ENCODE results near the gene SRBD1.

SRBD1 gene

GRCh38 chr2:45382744-45383143 lies 228.3 kb downstream of the SRBD1 start:
- Mint-ChIP-seq H3K36me3 (peaks cover 4% of the 10 kb centered on the region), H3K4me1 (no peaks in the 10 kb centered on the region), H3K27ac (no peak overlapping the region), H3K27me3 (no peaks in the 10 kb centered on the region), H3K9me3 (no peaks in the 10 kb centered on the region), H3K4me3 (no peak overlapping the region)

- no peaks in the 10 kb centered on the region for H3K36me3 Mint-ChIP-seq
- H3K4me1 Mint-ChIP-seq, result no peaks in the 10 kb centered on the region
- H3K9me3 Mint-ChIP-seq, result no peaks in the 10 kb centered on the region
- H3K27ac Mint-ChIP-seq, result no peak overlapping the region
- no peak overlapping the region for H3K4me3 Mint-ChIP-seq
- no peaks in the 10 kb centered on the region for H3K27me3 Mint-ChIP-seq
Observed at GRCh38 chr2:45380131-45380836, 230.8 kb downstream of the SRBD1 start.

DNA sequence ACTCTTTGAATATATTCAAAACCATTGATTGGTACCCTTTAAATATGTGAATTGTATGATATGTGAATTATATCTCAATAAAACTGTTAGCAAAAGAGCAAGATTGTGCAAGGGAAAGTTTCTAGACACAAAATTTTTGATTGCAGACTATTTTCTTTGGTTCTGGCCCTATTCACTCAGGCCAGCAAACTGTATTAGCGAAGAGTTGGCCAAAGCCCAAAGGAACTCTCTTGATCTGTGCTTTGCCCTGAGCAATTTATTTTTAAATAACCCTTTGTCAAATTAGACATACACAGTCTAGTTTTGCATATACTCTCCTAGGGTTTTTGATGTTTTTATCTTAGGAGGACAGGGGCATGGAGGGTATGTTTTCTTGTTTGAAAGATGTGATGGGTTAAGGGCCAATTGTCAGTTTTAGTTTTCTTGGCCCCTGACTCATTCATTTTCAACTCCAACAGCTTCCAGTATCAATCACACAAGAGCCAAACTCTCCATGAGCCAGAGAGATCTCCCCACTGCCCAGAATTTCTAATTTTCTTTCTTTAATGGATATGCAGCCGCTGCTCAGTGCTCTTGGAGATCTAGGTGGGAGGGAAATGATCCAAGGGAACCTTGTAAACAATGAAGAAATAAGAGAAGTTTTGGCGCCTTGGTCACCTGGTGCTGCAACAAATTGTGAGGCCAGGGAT lies 231.5 kb downstream of the SRBD1 start:
- Mint-ChIP-seq H3K27ac (no peak overlapping the region), H3K4me3 (no peak overlapping the region), H3K9me3 (no peaks in the 10 kb centered on the region), H3K27me3 (no peaks in the 10 kb centered on the region), H3K4me1 (no peaks in the 10 kb centered on the region), H3K36me3 (peaks cover 1% of the 10 kb centered on the region)

GRCh38 chr2:45373534-45373933 lies 237.5 kb downstream of the SRBD1 start:
- Mint-ChIP-seq H3K27ac (no peak overlapping the region), H3K9me3 (no peaks in the 10 kb centered on the region), H3K4me1 (no peaks in the 10 kb centered on the region), H3K4me3 (no peak overlapping the region), H3K36me3 (peaks cover 1% of the 10 kb centered on the region), H3K27me3 (no peaks in the 10 kb centered on the region)

- Mint-ChIP-seq H3K27ac (no peak overlapping the region), H3K4me1 (no peaks in the 10 kb centered on the region), H3K9me3 (no peaks in the 10 kb centered on the region), H3K4me3 (no peak overlapping the region), H3K36me3 (peaks cover 1% of the 10 kb centered on the region), H3K27me3 (no peaks in the 10 kb centered on the region)
Observed at GRCh38 chr2:45370369-45370768, 240.7 kb downstream of the SRBD1 start.

- Mint-ChIP-seq H3K4me3 (no peak overlapping the region), H3K27me3 (peaks cover 2% of the 10 kb centered on the region), H3K9me3 (no peaks in the 10 kb centered on the region), H3K36me3 (no peaks in the 10 kb centered on the region), H3K27ac (no peak overlapping the region), H3K4me1 (no peaks in the 10 kb centered on the region)
Observed at GRCh38 chr2:45368792-45369191, 242.3 kb downstream of the SRBD1 start.

- H3K4me3 Mint-ChIP-seq, result no peak overlapping the region
- H3K27me3 Mint-ChIP-seq, result peaks cover 5% of the 10 kb centered on the region
Observed at GRCh38 chr2:45361666-45362065, 249.4 kb downstream of the SRBD1 start.

DNA sequence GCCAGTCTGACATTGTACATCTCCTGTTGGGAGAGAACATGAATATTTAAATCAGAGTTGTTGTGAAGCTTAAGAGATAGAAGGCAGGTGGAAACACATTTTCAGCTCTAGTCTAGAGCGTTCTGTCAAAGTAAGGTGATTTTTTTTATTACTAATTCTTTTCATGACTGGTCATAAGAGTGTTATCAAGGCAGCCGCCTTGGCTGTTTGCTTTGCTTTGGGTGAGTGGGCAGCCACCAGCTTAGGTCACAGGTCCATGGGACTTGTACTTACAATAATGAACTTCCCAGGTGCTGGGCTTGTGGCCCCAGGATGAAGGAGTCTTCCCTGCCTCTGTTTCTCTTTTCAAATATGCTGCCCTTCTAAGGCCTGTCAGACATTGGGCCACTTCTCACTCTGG lies 256.3 kb downstream of the SRBD1 start:
- Mint-ChIP-seq H3K4me3 (no peak overlapping the region), H3K4me1 (no peaks in the 10 kb centered on the region), H3K27me3 (peaks cover 4% of the 10 kb centered on the region), H3K36me3 (no peaks in the 10 kb centered on the region), H3K27ac (no peak overlapping the region), H3K9me3 (no peaks in the 10 kb centered on the region)

More at GRCh38 chr2:45361666-45362065, 249.4 kb downstream of the SRBD1 start:
- Mint-ChIP-seq H3K36me3 (no peaks in the 10 kb centered on the region), H3K27ac (no peak overlapping the region), H3K4me1 (no peaks in the 10 kb centered on the region), H3K9me3 (no peaks in the 10 kb centered on the region)

- no peak overlapping the region for H3K27ac Mint-ChIP-seq
- no peak overlapping the region for H3K4me3 Mint-ChIP-seq
Observed at GRCh38 chr2:45353879-45354278, 257.2 kb downstream of the SRBD1 start.

GRCh38 chr2:45352506-45352905 lies 258.6 kb downstream of the SRBD1 start:
- H3K27ac Mint-ChIP-seq, result no peak overlapping the region
- H3K4me1 Mint-ChIP-seq, result no peaks in the 10 kb centered on the region
- no peaks in the 10 kb centered on the region for H3K9me3 Mint-ChIP-seq
- H3K36me3 Mint-ChIP-seq, result no peaks in the 10 kb centered on the region
- no peak overlapping the region for H3K4me3 Mint-ChIP-seq
- peaks cover 4% of the 10 kb centered on the region for H3K27me3 Mint-ChIP-seq

More at GRCh38 chr2:45353879-45354278, 257.2 kb downstream of the SRBD1 start:
- H3K9me3 Mint-ChIP-seq, result no peaks in the 10 kb centered on the region
- peaks cover 4% of the 10 kb centered on the region for H3K27me3 Mint-ChIP-seq
- H3K36me3 Mint-ChIP-seq, result no peaks in the 10 kb centered on the region
- no peaks in the 10 kb centered on the region for H3K4me1 Mint-ChIP-seq

- no peak overlapping the region for H3K27ac Mint-ChIP-seq
- no peaks in the 10 kb centered on the region for H3K27me3 Mint-ChIP-seq
- H3K9me3 Mint-ChIP-seq, result no peaks in the 10 kb centered on the region
- H3K4me1 Mint-ChIP-seq, result no peaks in the 10 kb centered on the region
- H3K36me3 Mint-ChIP-seq, result no peaks in the 10 kb centered on the region
- no peak overlapping the region for H3K4me3 Mint-ChIP-seq
Observed at GRCh38 chr2:45345331-45346234, 265.5 kb downstream of the SRBD1 start.

- H3K36me3 Mint-ChIP-seq, result no peaks in the 10 kb centered on the region
- H3K27ac Mint-ChIP-seq, result no peak overlapping the region
- H3K27me3 Mint-ChIP-seq, result no peaks in the 10 kb centered on the region
- no peaks in the 10 kb centered on the region for H3K9me3 Mint-ChIP-seq
- H3K4me3 Mint-ChIP-seq, result no peak overlapping the region
- H3K4me1 Mint-ChIP-seq, result no peaks in the 10 kb centered on the region
Observed at GRCh38 chr2:45344502-45344901, 266.6 kb downstream of the SRBD1 start.

- Mint-ChIP-seq H3K4me1 (no peaks in the 10 kb centered on the region), H3K27ac (no peak overlapping the region), H3K36me3 (no peaks in the 10 kb centered on the region), H3K27me3 (no peaks in the 10 kb centered on the region), H3K4me3 (no peak overlapping the region), H3K9me3 (no peaks in the 10 kb centered on the region)
Observed at GRCh38 chr2:45344071-45344470, 267.0 kb downstream of the SRBD1 start.

DNA sequence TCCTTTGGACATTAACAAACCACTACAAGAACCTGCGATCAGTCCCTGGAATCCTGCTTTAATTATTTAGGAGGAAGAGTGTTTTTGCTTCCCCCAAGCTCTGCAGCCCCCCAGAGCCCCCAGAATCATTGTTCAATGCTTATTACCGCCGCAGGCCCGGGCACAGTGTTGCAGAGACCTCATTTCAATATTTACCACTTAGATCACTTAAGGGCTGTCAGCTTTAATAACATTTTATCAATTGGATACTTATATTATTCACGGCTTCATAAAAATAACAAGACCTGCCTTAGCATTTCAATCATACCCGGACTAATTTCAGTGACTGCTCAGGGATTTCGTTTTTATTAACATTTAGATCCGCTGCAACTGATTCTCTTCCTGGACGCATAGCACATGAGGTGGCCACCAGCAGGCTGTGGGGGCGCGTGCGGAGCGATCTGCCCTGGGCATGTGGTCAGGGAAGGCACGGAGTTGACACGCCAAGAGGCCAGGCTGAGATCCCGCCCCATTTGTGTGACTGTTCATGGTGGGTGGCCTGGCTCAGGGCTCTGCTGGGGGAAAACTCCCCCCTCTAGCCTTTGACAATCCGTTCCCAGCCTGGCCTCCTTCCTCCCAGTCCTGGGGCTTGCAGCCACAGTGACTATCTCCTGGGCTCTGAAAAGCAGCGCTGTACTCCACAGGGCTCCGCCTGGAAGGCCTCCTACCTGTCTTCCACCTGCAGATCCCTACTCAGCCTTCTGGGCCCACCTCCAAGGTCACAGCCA lies 267.6 kb downstream of the SRBD1 start:
- H3K36me3 Mint-ChIP-seq, result no peaks in the 10 kb centered on the region
- H3K27me3 Mint-ChIP-seq, result peaks cover 2% of the 10 kb centered on the region
- no peak overlapping the region for H3K4me3 Mint-ChIP-seq
- H3K9me3 Mint-ChIP-seq, result no peaks in the 10 kb centered on the region
- H3K4me1 Mint-ChIP-seq, result no peaks in the 10 kb centered on the region
- H3K27ac Mint-ChIP-seq, result no peak overlapping the region

GRCh38 chr2:45340318-45340717 lies 270.7 kb downstream of the SRBD1 start:
- Mint-ChIP-seq H3K36me3 (no peaks in the 10 kb centered on the region), H3K27me3 (peaks cover 2% of the 10 kb centered on the region), H3K4me1 (no peaks in the 10 kb centered on the region), H3K9me3 (no peaks in the 10 kb centered on the region), H3K4me3 (no peak overlapping the region), H3K27ac (no peak overlapping the region)
